Occipital lobe (tissue), 2 donors: ENCODE measurements around the gene MADD. TPM values are rescaled to one million over a fixed set of nuclear protein-coding genes. Genes with fewer than 3 reads are reported as not detected.

Experiments
- DNase-seq: peaks from one replicate; lab custom pipeline; 2025; lab: John Stamatoyannopoulos, UW
- total RNA-seq: library from RNA; depleted of rRNA; stranded (reverse); fragments of >200 nt; gene quantifications from one replicate; pipeline ENCODE4 v1.2.3, GENCODE V29; 2014

MADD gene
- total RNA-seq, 1 donor from 2014 or later, result 58.0 TPM

DNA sequence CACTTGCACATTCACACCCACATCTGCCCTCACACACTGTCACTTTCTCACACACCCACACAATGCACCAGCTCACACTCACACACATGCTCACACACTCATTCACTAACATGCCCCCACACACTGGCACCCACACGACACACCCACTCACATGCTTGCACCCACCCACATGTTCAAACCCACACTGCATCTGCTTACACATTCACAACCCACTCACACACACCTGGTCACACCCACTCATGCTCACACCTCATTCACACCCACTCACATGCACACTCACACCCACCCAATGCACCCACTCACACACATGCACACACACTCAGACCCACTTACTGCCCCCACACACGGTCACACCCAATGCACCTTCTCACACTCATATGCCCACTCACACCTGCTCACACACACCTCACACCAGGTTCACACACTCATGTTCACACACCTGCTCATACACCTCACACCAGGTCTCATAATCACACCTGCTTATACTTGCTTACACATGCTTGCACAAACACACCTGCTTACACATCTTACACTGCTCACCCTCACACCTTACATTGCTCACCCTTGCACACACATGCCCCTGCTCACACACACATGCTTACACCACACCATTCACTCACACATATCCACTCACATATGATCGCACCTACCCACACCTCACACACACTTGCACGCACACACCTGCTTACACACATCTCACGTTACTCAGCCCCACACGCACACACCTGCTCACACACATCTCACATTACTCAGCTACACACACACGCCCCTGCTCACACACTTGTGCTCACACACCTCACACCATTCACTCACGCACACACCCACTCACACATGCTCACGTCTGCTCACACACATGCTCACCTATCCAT lies 86.4 kb downstream of the MADD start:
- no peak for DNase-seq

- DNase-seq, result no peak
Observed at GRCh38 chr11:47356998-47357329, 87.0 kb downstream of the MADD start.

- DNase-seq, result no peak
Observed at GRCh38 chr11:47357985-47358730, 88.2 kb downstream of the MADD start.

GRCh38 chr11:47358731-47359051 lies 88.8 kb downstream of the MADD start:
- no peak for DNase-seq

- no peak for DNase-seq
Observed at GRCh38 chr11:47359162-47359561, 89.2 kb downstream of the MADD start.

DNA sequence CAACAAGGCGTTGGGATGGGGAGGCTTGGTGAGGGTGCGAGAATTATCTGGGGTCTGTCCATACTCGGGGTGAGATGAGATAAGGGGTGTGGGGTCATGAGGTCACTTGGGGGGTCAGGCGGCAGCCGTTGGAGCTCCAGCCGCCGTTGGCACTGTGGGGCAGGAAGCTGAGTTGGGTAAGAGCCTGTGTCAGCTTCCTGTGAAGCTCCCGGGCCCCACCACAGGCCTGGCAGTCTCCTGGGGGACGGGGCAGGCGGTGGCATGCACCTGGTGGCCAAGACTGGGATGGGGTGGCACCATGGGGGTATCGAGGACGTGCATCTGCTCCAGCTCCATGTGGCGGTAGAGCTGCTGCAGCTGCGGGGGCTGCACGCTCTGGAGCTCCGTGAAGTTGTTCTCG lies 89.7 kb downstream of the MADD start:
- no peak for DNase-seq

- DNase-seq, result no peak
Observed at GRCh38 chr11:47360341-47360740, 90.4 kb downstream of the MADD start.

DNA sequence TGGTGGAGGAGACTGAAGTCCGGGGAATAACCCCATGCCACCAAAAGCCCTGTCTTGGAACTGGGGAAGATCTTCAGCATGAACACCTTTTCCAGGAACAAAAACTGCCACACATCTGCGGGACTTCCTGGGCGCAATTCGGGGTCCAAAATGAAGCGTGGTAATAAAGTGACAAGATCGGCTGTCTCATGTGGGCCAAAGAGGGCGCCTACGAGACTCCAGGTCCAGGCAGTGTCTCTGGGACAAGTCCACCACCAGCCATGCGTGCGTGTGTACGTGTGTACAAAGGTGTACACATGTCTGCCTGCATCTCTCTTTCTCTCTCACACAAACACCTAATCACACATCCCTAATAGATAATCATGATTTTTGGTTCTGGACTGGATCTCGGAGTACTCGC lies 91.5 kb downstream of the MADD start:
- DNase-seq, result no peak

GRCh38 chr11:47366020-47366490 lies 96.1 kb downstream of the MADD start:
- DNase-seq, result no peak

- DNase-seq, result no peak
Observed at GRCh38 chr11:47369676-47370075, 99.7 kb downstream of the MADD start.

DNA sequence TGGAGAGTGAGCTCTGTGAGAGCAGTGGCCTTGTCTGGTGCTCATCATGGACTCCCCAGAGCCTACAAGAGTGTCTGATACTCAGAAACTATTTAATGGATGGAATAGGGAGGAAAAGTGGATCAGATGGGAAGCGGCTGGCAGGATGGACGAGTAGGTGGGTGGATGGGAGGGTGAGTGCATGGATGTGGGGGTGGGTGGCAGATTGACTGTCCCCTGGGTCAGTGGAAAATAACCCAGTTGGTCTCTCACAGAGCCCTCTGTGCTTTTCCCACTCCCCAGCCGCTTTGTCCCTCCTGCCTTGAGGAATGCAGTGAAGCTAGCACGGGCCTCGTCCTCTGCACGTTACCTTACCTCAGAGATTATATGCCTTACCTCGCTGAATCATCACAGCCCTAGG lies 102.5 kb downstream of the MADD start:
- DNase-seq, result no peak

GRCh38 chr11:47373876-47374719 lies 104.2 kb downstream of the MADD start:
- DNase-seq, result no peak

- no peak for DNase-seq
Observed at GRCh38 chr11:47374720-47375019, 104.7 kb downstream of the MADD start.

GRCh38 chr11:47375020-47375419 lies 105.1 kb downstream of the MADD start:
- no peak for DNase-seq

GRCh38 chr11:47375546-47376085 lies 105.7 kb downstream of the MADD start:
- DNase-seq, result no peak

DNA sequence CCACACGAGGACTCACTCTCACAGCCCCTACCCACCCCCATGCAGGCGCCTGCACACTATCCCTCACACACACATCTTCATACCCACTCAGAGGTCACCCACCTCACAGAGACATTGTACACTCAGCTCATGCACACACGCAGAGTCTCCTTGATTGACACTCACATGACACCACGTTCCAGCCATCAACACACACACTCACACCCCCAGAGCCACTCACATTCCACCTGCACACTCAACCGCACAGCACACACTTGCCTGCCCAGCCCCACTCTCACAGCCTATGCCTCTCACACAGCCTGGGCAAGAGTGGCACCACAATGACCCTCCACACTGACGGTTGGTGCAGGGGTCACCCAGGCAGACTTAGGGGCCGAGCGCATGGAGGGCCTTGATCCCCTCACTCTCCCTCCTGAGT lies 106.2 kb downstream of the MADD start:
- no peak for DNase-seq

- DNase-seq, result no peak
Observed at GRCh38 chr11:47376525-47377371, 106.8 kb downstream of the MADD start.

DNA sequence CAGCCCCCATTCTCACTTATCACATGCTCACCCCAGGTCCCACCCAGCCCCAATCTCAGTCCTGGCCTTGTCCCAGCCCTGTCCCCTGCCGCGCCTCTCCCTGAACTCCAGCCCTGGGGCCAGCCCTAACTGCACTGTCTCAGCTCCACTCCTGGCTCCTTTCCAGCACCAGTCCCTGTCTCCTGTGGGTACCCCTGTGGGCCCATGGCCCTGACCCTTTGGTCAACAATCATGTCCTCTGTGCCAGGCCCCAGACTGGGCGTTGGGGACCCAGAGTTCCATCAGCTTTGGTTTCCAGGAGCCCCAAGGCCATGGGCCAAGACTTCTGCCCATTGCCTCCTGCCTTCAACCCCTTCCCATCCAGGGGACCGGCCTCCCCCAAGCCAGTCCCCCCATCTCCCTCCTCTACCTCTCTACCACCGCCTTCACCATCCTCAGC lies 107.7 kb downstream of the MADD start:
- no peak for DNase-seq

GRCh38 chr11:47378010-47378835 lies 108.3 kb downstream of the MADD start, which contains the start of gene SPI1:
Gene SPI1, minus strand, starts transcription at chr11:47378547. Its CDS starts 194 bp downstream, at chr11:47378353.
- no peak for DNase-seq

GRCh38 chr11:47378836-47379170 lies 108.9 kb downstream of the MADD start:
- DNase-seq, result no peak
